Measurements from ENCODE around the gene OTX1.
A peak's percentile ranks its signal among the peaks of the same experiment; 100 is the strongest.
"Not testable (repeated sequence)": the region's sequence is repeated elsewhere in the genome, so short reads cannot be mapped to it uniquely, and the experiment has no call there.

Gene OTX1

GRCh38 chr2:63050334-63051041 lies at the start of gene OTX1:
Gene OTX1 (plus strand): TSS chr2:63050830. CDS start chr2:63052991, 2,161 bp downstream.
- DNase-seq = peak; percentile 58

GRCh38 chr2:63001576-63001975 lies 49.1 kb upstream of the OTX1 start:
- no peak for DNase-seq

GRCh38 chr2:63003351-63003750 lies 47.3 kb upstream of the OTX1 start:
- DNase-seq = no peak

- no peak for DNase-seq
Measured at GRCh38 chr2:63007813-63008458, 42.7 kb upstream of the OTX1 start.

- no peak for DNase-seq
Measured at GRCh38 chr2:63008838-63009237, 41.8 kb upstream of the OTX1 start.

GRCh38 chr2:63009490-63009889 lies 41.1 kb upstream of the OTX1 start:
- DNase-seq = no peak

GRCh38 chr2:63012541-63012940 lies 38.1 kb upstream of the OTX1 start:
- no peak for DNase-seq

GRCh38 chr2:63013438-63013837 lies 37.2 kb upstream of the OTX1 start:
- no peak for DNase-seq

GRCh38 chr2:63015389-63015788 lies 35.2 kb upstream of the OTX1 start:
- DNase-seq = no peak

- no peak for DNase-seq
Measured at GRCh38 chr2:63018439-63018838, 32.2 kb upstream of the OTX1 start.

- DNase-seq = not testable (repeated sequence)
Measured at GRCh38 chr2:63019686-63020085, 30.9 kb upstream of the OTX1 start.

- DNase-seq = no peak
Measured at GRCh38 chr2:63023444-63023843, 27.2 kb upstream of the OTX1 start.

- no peak for DNase-seq
Measured at GRCh38 chr2:63027220-63027619, 23.4 kb upstream of the OTX1 start.

- no peak for DNase-seq
Measured at GRCh38 chr2:63029058-63029457, 21.6 kb upstream of the OTX1 start.

- DNase-seq = no peak
Measured at GRCh38 chr2:63034526-63034925, 16.1 kb upstream of the OTX1 start.

GRCh38 chr2:63035169-63035568 lies 15.5 kb upstream of the OTX1 start:
- DNase-seq = no peak

GRCh38 chr2:63035660-63036059 lies 15.0 kb upstream of the OTX1 start:
- DNase-seq = no peak

- DNase-seq = no peak
Measured at GRCh38 chr2:63038034-63038433, 12.6 kb upstream of the OTX1 start.

- no peak for DNase-seq
Measured at GRCh38 chr2:63040586-63040985, 10.0 kb upstream of the OTX1 start.

- no peak for DNase-seq
Measured at GRCh38 chr2:63041592-63041991, 9.0 kb upstream of the OTX1 start.

GRCh38 chr2:63044362-63045327 lies 6.0 kb upstream of the OTX1 start:
- no peak for DNase-seq

GRCh38 chr2:63046552-63046951 lies 4.1 kb upstream of the OTX1 start:
- no peak for DNase-seq

GRCh38 chr2:63046961-63047320 lies 3.7 kb upstream of the OTX1 start:
- DNase-seq = no peak
